Right ventricle myocardium inferior (tissue), 1 donor: ENCODE results near the gene ANKRD23. TPM values are rescaled to one million over a fixed set of nuclear protein-coding genes. Genes with fewer than 3 reads are reported as not detected.
A peak's percentile ranks its signal among the peaks of the same experiment; 100 is the strongest.
"Not testable (repeated sequence)": the region's sequence is repeated elsewhere in the genome, so short reads cannot be mapped to it uniquely, and the experiment has no call there.

Experiments used
- ATAC-seq: fragments of 200-7000 bp; cut with Tn5 transposase; one replicate; pipeline ENCODE4 v1.9.1; 2020; ENCODE audit warnings: mild to moderate bottlenecking, moderate library complexity
- DNase-seq: peaks from one replicate; pipeline ENCODE4 v3.0.0; 2021; ENCODE audit errors: missing footprints
- intact Hi-C: fragments of 100-400 bp; cut with DNase I; formaldehyde crosslinking; loops from one replicate; pipeline ENCODE4 v1.11.0; 2022
- total RNA-seq: library from RNA; stranded (reverse); fragmentation: NEBNext Ultra II Directional; extraction: Animal tissue kit (Norgen Biotek cat#: 25700); gene quantifications from one replicate; pipeline ENCODE4 v1.2.1, GENCODE V29; 2021
- donor health status: DM: no; HTN: yes; CAD: no; lungs with severe emphysema.

The ANKRD23 gene
- total RNA-seq, 1 donor from 2014 or later, result 12.7 TPM

- intact Hi-C loops, result no loop called here
- no peak for DNase-seq
Observed at GRCh38 chr2:96866986-96867755, 23.4 kb upstream of the ANKRD23 start.

GRCh38 chr2:96866586-96866985, 22.8 kb upstream of the ANKRD23 start:
- ATAC-seq, result no peak
- no peak for DNase-seq
- intact Hi-C loops, result no loop called here

More at GRCh38 chr2:96866986-96867755, 23.4 kb upstream of the ANKRD23 start:
- no peak for ATAC-seq

GRCh38 chr2:96866149-96866548, 22.3 kb upstream of the ANKRD23 start:
- intact Hi-C loops, result no loop called here
- DNase-seq (no peak), ATAC-seq (no peak)

- ATAC-seq, result no peak
- DNase-seq, result no peak
- intact Hi-C loops, result no loop called here
Observed at GRCh38 chr2:96865654-96866053, 21.8 kb upstream of the ANKRD23 start.

GRCh38 chr2:96864343-96865091, 20.7 kb upstream of the ANKRD23 start:
- intact Hi-C loops, result no loop called here
- ATAC-seq, result peak; percentile 35
- DNase-seq, result peak; percentile 82

- intact Hi-C loops, result no loop called here
- DNase-seq (no peak), ATAC-seq (no peak)
Observed at GRCh38 chr2:96863575-96864342, 19.9 kb upstream of the ANKRD23 start.

GRCh38 chr2:96863056-96863455, 19.2 kb upstream of the ANKRD23 start:
- ATAC-seq, intact Hi-C loops, DNase-seq: not testable (repeated sequence)

GRCh38 chr2:96861074-96861473, 17.3 kb upstream of the ANKRD23 start:
- ATAC-seq, result no peak
- intact Hi-C loops, result no loop called here
- no peak for DNase-seq

GRCh38 chr2:96860065-96861029, 16.5 kb upstream of the ANKRD23 start:
- no peak for ATAC-seq
- intact Hi-C loops, result no loop called here
- peak; percentile 74 for DNase-seq

- intact Hi-C loops, result loop anchor here (5.0 kb wide), 2 partner anchors 42 to 97 kb away; partner anchors contain the start of genes CNNM3 and CNNM4
- DNase-seq (no peak), ATAC-seq (no peak)
Observed at GRCh38 chr2:96859681-96860064, 15.9 kb upstream of the ANKRD23 start.

- intact Hi-C loops, result loop anchor here (5.0 kb wide), 2 partner anchors 42 to 97 kb away; partner anchors contain the start of genes CNNM3 and CNNM4
- ATAC-seq, result no peak
- DNase-seq, result peak; percentile 81
Observed at GRCh38 chr2:96859099-96859649, 15.4 kb upstream of the ANKRD23 start.

- peak; percentile 97 for DNase-seq
- peak; percentile 97 for ATAC-seq
- intact Hi-C loops, result loop anchor here (1.0 to 5.0 kb wide), 5 partner anchors 10 to 102 kb away; partner anchors contain the start of genes CNNM3 and CNNM4
Observed at GRCh38 chr2:96857667-96858372, 14.0 kb upstream of the ANKRD23 start, which contains the start of gene ANKRD39. Gene ANKRD39 (minus strand): TSS chr2:96858016. CDS start chr2:96857987, 29 bp downstream.

GRCh38 chr2:96856776-96857666, 13.2 kb upstream of the ANKRD23 start:
- DNase-seq (no peak), ATAC-seq (no peak)

GRCh38 chr2:96853321-96853720, 9.5 kb upstream of the ANKRD23 start:
- DNase-seq, result no peak
- no peak for ATAC-seq
- intact Hi-C loops, result no loop called here

More at GRCh38 chr2:96856776-96857666, 13.2 kb upstream of the ANKRD23 start:
- intact Hi-C loops, result loop anchor here (5.0 kb wide), 2 partner anchors 40 to 95 kb away; partner anchors contain the start of genes CNNM3 and CNNM4

GRCh38 chr2:96852667-96853066, 8.8 kb upstream of the ANKRD23 start:
- ATAC-seq (no peak), DNase-seq (no peak)
- intact Hi-C loops, result no loop called here

- DNase-seq, result no peak
- intact Hi-C loops, result no loop called here
- no peak for ATAC-seq
Observed at GRCh38 chr2:96848264-96848663, 4.4 kb upstream of the ANKRD23 start.
